Gastroesophageal sphincter (tissue), 3 donors: ENCODE data around the gene TRIM2.

Experiments used
- CTCF ChIP-seq, 4 experiments: fragments of 200-600 bp in 2 of 4; fragments of 450-650 bp in 2 of 4; sonication (generic) in 1 of 4; IDR thresholded peaks; one replicate each; pipeline ENCODE4 v1.5.1; 2017 to 2019; ENCODE audit warnings: antibody characterized with exemption in 4 of 4, mild to moderate bottlenecking in 2 of 4, moderate library complexity in 2 of 4
- EP300 ChIP-seq: sonication (generic); formaldehyde crosslinking; IDR thresholded peaks from one replicate; pipeline ENCODE4 v1.6.1; 2017; ENCODE audit warnings: antibody characterized with exemption, mild to moderate bottlenecking
- POLR2A ChIP-seq, 2 donors: fragments of 450-650 bp; IDR thresholded peaks; one replicate each; pipeline ENCODE4 v1.6.1; 2017; ENCODE audit warnings: antibody characterized with exemption in 2 of 2, mild to moderate bottlenecking in 2 of 2, moderate library complexity in 1 of 2

GRCh38 chr4:153239409-153239808 lies 35.2 kb downstream of the TRIM2 start:
- no peak for TF ChIP-seq POLR2A (IDR thresholded peaks at IDR 0.05)
- no peak for TF ChIP-seq EP300
- no peak for TF ChIP-seq CTCF (IDR thresholded peaks at IDR 0.05)
